ENCODE results near the gene IARS1. TPM values are rescaled to one million over a fixed set of nuclear protein-coding genes. Genes with fewer than 3 reads are reported as not detected.

IARS1 gene
- total RNA-seq, 1 donor, result 87.9 TPM

Other genes with a start within 250 kb of the IARS1 start
- gene SPTLC1, start 178.3 kb downstream of the IARS1 start, total RNA-seq, result 44.0 TPM
- 34.2 TPM for gene NOL8, start 31.7 kb upstream of the IARS1 start, total RNA-seq
- 12.5 TPM for gene CENPP, start 32.3 kb upstream of the IARS1 start, total RNA-seq
- gene OGN, start 110.9 kb upstream of the IARS1 start, total RNA-seq, result 0.21 TPM
- gene OMD, start 130.8 kb upstream of the IARS1 start, total RNA-seq, result not detected
- not detected for gene ASPN, start 188.8 kb upstream of the IARS1 start, total RNA-seq
- 0.31 TPM for gene ECM2, start 242.3 kb upstream of the IARS1 start, total RNA-seq